Glomerular visceral epithelial cell (primary cell): Measurements from ENCODE around the gene MEGF6.
A peak's percentile ranks its signal among the peaks of the same experiment; 100 is the strongest.

ENCODE experiments used
- DNase-seq: peaks from one replicate; pipeline ENCODE4 v3.0.0-alpha.2; 2016; ENCODE audit errors: extremely low spot score

MEGF6 gene

GRCh38 chr1:3519301-3519885, 91.9 kb downstream of the MEGF6 start:
- DNase-seq = no peak

GRCh38 chr1:3518756-3519155, 92.6 kb downstream of the MEGF6 start:
- no peak for DNase-seq

- no peak for DNase-seq
These were observed 93.1 kb downstream of the MEGF6 start for GRCh38 chr1:3518256-3518655.

- DNase-seq = no peak
These were observed 94.2 kb downstream of the MEGF6 start for GRCh38 chr1:3516911-3517675.

GRCh38 chr1:3516481-3516869, 94.8 kb downstream of the MEGF6 start:
- DNase-seq = no peak

GRCh38 chr1:3515774-3516480, 95.4 kb downstream of the MEGF6 start:
- DNase-seq = peak; percentile 90

- no peak for DNase-seq
These were observed 96.0 kb downstream of the MEGF6 start for GRCh38 chr1:3515272-3515671.

GRCh38 chr1:3514404-3514803, 96.9 kb downstream of the MEGF6 start:
- no peak for DNase-seq

- DNase-seq = no peak
These were observed 99.5 kb downstream of the MEGF6 start for GRCh38 chr1:3511856-3512255.

- DNase-seq = no peak
These were observed 100.0 kb downstream of the MEGF6 start for GRCh38 chr1:3511306-3511705.

- DNase-seq = no peak
These were observed 100.4 kb downstream of the MEGF6 start for GRCh38 chr1:3510956-3511250.

GRCh38 chr1:3510136-3510955, 101.0 kb downstream of the MEGF6 start:
- no peak for DNase-seq

- no peak for DNase-seq
These were observed 101.6 kb downstream of the MEGF6 start for GRCh38 chr1:3509721-3510120.

GRCh38 chr1:3508757-3509415, 102.4 kb downstream of the MEGF6 start:
- DNase-seq = no peak

GRCh38 chr1:3507636-3508275, 103.6 kb downstream of the MEGF6 start:
- DNase-seq = no peak

GRCh38 chr1:3506943-3507342, 104.4 kb downstream of the MEGF6 start:
- no peak for DNase-seq

- DNase-seq = no peak
These were observed 105.3 kb downstream of the MEGF6 start for GRCh38 chr1:3506041-3506440.

- DNase-seq = no peak
These were observed 106.1 kb downstream of the MEGF6 start for GRCh38 chr1:3505161-3505560.

- DNase-seq = peak; percentile 28
These were observed 106.5 kb downstream of the MEGF6 start for GRCh38 chr1:3504822-3505153.

- peak; percentile 94 for DNase-seq
These were observed 107.0 kb downstream of the MEGF6 start for GRCh38 chr1:3504151-3504821.

GRCh38 chr1:3503525-3503886, 107.8 kb downstream of the MEGF6 start:
- no peak for DNase-seq
